NB4 (cell line): Measurements from ENCODE around the gene DSCAM.

Experiments
- DNase-seq: peaks from one replicate; pipeline ENCODE4 v3.0.0; 2010; ENCODE audit warnings: low read depth
- H3K4me3 ChIP-seq: one replicate; pipeline ENCODE4 v1.5.1; 2011; ENCODE audit warnings: mild to moderate bottlenecking, low read depth, low read length, moderate library complexity
- CTCF ChIP-seq: IDR thresholded peaks from one replicate; pipeline ENCODE4 v1.5.1; 2012; ENCODE audit warnings: low read depth, low read length
- MYC ChIP-seq: IDR thresholded peaks from 2 replicates; pipeline ENCODE4 v1.6.1; 2011; ENCODE audit warnings: low read depth, low read length
- POLR2A ChIP-seq: IDR thresholded peaks from 2 replicates; pipeline ENCODE4 v1.6.1; 2011; ENCODE audit warnings: mild to moderate bottlenecking; ENCODE audit not compliant: insufficient read length; ENCODE audit errors: extremely low read depth
- TF ChIP-seq, protein P1 (sequence below): IDR thresholded peaks from 2 replicates; pipeline ENCODE4 v1.6.1; 2011; ENCODE audit warnings: low read depth, low read length

DSCAM gene

GRCh38 chr21:40351006-40351405 is 496.0 kb downstream of the DSCAM start:
- DNase-seq = no peak
- TF ChIP-seq MYC (no peak), POLR2A (no peak), CTCF (no peak)
- TF ChIP-seq, protein P1, sequence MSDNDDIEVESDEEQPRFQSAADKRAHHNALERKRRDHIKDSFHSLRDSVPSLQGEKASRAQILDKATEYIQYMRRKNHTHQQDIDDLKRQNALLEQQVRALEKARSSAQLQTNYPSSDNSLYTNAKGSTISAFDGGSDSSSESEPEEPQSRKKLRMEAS = no peak

GRCh38 chr21:40349591-40349990 is 497.4 kb downstream of the DSCAM start:
- DNase-seq = no peak
- no peak overlapping the region for H3K4me3 ChIP-seq
- no peak for TF ChIP-seq MYC
- no peak for TF ChIP-seq POLR2A
- TF ChIP-seq, protein P1 = no peak
- TF ChIP-seq CTCF = no peak

More at GRCh38 chr21:40351006-40351405, 496.0 kb downstream of the DSCAM start:
- no peak overlapping the region for H3K4me3 ChIP-seq

GRCh38 chr21:40345711-40346321 is 501.1 kb downstream of the DSCAM start:
- no peak overlapping the region for H3K4me3 ChIP-seq
- TF ChIP-seq POLR2A (no peak), MYC (no peak), CTCF (no peak)
- TF ChIP-seq, protein P1 = no peak
- DNase-seq = no peak

DNA sequence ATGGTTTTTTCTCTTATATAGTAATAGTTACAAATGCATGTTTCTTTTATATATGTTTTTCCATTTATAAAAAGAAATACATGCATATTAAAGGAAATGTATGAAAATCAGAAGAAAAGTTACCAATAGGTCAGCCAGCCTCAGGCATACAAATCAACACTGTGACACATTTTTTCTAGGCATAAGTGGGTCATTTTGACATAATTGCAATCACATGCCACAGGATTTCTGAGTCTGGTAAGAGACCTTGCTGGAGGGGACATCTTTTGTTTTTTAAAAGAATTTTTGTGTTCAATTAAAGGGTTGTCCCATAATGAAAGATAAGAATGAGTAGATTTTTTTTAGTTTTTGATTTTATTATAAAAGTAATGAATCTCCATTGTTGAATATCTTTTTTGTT is 506.6 kb downstream of the DSCAM start:
- no peak overlapping the region for H3K4me3 ChIP-seq
- DNase-seq = no peak
- TF ChIP-seq, protein P1 = no peak
- no peak for TF ChIP-seq MYC
- no peak for TF ChIP-seq POLR2A
- no peak for TF ChIP-seq CTCF

DNA sequence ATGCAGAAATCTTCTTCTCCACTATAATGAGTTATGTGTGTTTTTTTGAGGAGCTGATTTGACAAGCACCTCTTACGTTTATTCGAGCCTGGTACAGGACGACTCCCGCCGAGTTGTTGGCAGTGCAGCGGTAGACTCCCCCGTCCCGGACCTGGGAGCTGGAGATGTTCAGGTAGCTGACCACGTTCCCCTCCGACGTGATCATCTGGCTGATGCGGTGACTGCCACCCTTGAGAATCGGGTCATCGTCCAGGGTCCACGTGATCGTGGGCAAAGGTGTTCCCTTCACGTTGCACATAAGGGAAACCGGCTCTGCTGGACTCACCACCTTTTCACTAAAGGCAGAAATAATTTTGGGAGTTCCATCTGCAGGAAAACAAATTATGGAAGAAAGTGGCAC is 507.9 kb downstream of the DSCAM start:
- no peak for DNase-seq
- TF ChIP-seq POLR2A = no peak
- H3K4me3 ChIP-seq = no peak overlapping the region

GRCh38 chr21:40337981-40338380 is 509.0 kb downstream of the DSCAM start:
- DNase-seq = no peak
- no peak for TF ChIP-seq POLR2A
- TF ChIP-seq MYC = no peak
- TF ChIP-seq, protein P1 = no peak
- TF ChIP-seq CTCF = no peak
- no peak overlapping the region for H3K4me3 ChIP-seq
